HG02870 (cell line): ENCODE data around the gene LEF1.

Source experiments
- ATAC-seq: cut with Tn5 transposase; IDR thresholded peaks from one replicate; pipeline ENCODE4 v1.9.1; 2021; ENCODE audit warnings: mild to moderate bottlenecking, moderate library complexity; ENCODE audit not compliant: unreplicated experiment

The LEF1 gene

DNA sequence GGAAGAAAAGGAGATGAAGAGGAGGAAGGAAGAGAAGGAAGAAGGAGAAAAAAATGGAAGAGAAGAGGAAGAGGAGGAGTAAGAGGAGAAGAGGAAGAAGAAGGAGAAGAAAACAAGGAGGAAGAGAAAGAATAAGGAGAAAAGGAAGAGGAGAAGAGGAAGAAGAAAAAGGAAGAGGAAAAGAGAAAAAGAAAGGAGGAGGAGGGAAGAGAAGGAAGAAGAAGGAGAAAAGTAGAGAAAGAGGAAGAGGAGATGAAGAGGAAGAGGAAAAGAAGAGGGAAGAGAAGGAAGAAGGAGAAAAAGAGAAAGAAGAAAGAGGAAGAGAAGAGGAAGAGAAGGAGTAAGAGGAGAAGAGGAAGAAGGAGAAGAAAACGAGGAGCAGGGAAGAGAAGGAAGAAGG, 11.8 kb upstream of the LEF1 start:
- ATAC-seq: no peak

DNA sequence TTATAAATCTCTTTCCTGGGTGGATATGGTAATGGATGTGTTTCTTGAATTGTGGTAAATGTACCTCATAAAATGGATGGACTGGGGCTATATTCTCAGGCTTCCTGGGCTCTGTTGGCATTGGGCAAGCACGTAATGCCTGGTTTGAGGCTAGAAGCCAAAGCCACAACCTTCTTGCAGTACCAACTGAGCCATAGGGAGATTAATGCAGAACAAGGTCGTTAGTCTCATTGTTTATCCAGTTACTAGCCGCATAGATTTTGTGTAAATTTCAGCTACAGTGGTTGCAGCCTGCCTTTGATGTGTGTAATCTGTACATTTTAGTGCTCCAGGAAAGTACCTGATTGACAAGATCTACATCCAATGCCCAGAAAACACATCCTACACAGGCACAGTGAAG, 7.2 kb upstream of the LEF1 start:
- ATAC-seq: no peak

DNA sequence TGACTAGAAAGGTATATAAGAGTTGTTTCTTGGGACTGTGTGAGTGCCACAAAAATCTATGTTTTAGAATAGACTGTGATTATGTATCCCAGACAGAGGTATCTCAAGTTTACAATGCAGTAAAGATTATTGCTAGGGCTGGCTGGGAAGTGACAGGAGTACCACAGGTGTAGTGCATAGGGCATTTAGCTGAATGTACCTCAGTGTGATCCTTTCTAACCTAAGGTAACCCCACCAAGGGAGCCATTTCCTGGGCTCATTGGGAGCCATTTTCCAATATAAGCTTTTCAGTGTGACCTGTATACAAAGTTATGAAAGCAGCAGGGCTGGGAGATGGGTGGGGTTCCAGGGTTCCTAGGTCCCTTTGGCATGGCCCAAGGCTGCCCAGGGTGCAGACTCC, 6.1 kb upstream of the LEF1 start:
- ATAC-seq: no peak

DNA sequence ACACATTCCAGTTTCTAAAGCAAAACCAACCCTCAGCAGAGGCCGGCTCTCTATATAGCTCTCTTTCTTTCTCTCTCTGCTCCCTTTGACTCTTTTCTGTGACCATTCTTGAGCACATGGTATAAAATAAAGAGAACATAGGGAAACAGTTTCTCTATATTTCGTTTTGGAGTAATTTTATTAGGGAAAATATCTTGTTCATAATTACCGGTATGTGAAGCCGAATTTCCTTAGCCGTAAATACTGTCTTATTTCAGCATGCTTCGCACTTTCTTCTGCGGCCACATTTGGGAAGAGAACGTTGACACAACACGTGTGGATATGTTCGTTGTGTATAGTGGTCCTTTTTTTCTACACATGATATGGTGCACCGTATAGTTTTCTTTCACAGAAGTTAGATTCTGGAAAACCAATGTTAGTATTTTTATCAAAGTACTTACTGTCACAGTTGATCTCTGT, 4.9 kb upstream of the LEF1 start:
- ATAC-seq: no peak

DNA sequence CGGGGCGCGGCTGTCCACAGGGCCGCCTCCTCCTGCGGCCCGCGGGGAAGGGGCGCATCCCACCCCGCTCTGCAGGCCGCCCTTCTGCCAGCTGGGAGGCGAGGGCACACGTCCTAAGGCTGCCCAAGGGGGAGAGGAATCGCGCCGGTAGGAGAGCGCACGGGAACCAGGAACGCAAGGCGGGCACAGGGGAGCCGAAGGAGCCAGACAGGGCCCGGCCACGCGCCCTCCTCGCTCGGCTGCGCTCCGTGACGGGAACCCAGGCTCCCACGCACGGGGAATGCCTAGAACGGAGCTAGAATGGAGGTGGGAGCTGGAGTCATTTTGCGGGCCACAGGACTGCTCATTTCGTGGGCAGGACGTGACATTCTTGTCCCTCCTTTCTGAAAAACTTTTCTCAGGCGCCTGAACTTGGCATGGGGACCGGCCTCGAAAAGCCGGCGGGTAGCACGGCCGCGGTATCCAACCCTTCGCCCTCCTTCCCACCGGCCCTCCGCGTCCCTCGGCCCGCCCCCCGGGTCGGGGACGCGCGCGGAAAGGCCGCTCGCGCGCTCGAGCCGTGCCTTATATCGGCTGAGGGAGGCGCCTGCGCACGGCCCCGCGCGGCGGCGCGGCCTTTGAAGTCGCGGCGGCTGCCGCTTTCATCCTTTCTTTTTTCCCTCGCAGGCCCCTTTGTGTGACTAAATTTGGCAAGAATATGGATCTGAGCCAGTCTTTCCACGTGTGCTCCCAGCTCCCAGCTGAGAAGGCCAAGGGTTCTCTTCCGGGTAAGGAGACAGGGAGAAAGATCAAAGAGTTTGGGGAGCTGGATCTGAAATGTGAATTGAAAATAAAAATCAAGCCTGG, 4.2 kb upstream of the LEF1 start:
- peak; percentile 39 for ATAC-seq

DNA sequence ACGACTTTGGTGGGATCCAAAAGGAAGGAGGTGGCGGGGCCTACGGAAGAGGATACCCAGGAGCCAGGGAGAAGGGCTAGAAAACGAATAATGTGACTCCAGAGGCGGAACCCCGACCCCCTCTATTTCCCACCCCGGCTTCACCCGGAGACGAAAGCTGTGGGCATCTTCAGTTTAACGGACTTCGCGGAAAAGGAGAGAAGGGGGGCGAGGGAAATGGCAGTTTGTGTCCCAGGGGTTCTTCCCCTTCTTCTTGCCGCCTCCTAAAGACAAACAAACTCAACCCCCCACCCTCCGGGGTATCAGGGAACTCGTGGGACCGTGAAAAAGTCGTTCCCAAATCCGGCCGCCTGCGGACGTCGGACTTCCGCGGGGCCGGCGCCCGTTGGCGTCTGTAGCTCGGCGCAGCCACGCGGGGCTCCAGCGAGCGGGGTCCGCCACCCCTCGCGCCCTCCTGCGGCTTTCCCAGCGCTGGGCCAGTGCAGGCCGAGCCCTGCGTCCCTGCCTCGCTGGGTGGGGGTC, 3.6 kb upstream of the LEF1 start:
- peak; percentile 19 for ATAC-seq

DNA sequence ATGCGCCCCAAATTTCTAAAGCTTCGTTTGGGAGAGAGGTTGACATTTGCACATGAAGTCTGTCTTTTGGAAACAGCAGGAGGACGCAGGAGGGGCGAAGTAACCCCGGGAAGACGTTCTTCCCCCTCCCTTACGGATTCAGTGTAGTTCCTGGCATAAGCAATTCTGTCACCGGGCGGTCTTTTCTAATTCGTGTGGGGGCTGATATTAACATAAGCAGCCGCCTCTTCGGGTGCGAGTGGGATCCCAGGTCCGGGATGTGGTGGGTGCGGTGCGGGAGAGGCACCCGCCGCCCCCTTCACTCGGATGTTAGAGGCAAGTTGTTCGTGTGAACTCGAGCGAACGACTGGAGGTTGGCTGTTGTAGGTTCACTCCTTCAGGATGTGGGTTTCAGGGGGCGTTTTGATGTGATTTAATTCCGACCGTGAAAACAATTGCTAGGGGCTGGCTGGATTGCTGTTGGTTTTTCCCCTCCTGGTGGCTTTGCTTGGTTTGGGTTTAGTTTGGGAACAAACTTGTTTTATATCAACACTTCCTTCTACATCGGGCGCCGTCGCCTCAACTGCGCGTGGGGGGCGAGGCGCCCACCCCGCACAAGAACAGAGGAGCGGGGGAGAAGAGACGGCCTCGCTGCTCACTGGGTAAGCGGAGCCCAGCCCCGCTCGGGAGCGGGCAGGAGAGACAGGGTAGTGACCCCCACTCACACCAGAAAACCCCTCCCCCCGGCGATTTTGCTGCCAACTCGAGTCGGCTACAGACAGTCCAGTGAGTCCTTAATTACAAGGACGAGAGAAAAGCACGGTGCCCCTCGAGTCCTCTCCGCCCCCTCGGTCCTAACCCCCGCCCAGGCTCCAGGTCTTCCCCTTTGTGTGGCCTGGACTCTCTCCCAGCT, 2.9 kb upstream of the LEF1 start:
- ATAC-seq: no peak

DNA sequence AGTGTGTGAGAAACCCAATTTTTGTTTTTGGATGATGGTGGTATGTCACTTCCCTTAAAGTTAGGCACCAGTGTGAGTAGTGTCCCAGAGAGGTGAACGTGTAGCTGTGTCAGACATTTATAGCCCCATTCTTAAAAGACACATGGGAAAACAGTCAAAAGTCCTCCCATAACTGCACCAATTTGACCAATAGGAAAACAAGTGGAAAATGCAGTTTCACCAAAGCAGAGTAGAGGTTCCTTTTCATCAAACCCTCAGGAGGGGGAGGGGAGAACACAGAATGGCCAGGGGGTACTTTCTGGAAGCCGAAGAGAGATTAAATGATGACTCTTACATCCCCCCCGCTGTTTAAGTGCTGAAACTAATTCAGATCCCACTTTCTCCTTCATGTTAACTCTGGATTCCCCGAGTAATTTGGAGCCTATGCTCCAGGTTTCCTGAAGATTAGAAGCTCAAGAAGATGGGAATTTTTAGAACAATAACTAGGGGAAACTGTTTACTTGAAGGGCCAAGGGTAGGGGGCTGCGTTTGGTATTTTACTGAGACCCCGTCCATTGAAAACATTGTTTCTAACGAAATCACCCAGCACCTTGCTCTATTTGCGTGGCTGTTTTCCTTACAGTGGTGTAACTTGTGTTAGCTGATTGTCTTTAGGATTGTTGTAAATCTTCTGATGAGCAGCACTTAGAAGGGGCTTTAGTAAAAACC, 2.1 kb upstream of the LEF1 start:
- no peak for ATAC-seq

DNA sequence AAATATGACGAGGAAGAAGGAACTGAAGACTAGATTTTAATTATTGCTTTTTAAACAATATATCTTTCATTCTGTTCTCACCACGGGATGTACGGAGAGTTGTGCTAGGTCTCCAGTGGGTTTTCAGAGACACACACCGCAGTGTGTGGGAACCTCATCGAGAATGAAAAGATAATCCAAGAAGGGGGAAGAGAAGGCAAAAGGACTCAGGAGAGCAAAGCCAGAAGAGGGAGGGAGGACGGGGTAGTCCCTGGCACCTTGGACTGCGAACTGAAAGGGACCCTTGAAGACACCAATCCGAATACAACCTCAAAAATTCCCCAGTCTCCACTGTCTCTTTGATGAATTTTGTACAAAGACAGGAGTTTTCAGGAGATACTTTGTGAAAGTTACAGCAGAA, 932 bp upstream of the LEF1 start:
- ATAC-seq: no peak

DNA sequence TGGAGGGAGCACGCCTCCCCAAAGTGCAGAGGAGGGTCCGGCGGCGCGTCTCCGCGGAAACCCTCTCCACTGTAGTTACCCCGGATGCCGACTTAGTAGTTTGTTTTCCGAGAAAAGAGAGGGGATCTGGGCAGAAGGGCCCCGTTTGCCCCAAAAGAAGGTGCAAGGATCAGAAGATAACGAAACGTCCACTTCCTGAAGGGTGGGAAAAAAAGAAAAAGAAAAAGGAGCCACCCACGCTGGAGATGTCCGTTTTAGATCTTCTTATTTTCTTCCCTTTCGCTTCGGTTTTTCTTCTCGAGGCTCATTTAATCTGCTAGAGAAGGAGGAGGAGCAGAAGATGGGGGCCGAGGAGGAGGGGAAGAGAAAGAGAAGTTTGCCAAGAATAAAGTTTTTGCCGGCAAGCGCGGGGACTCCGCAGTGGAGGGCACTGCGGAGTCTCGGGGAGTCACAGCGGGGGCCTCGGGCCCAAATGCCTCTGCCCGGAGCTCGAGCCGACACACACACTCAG, 517 bp downstream of the LEF1 start:
- peak; percentile 8 for ATAC-seq

DNA sequence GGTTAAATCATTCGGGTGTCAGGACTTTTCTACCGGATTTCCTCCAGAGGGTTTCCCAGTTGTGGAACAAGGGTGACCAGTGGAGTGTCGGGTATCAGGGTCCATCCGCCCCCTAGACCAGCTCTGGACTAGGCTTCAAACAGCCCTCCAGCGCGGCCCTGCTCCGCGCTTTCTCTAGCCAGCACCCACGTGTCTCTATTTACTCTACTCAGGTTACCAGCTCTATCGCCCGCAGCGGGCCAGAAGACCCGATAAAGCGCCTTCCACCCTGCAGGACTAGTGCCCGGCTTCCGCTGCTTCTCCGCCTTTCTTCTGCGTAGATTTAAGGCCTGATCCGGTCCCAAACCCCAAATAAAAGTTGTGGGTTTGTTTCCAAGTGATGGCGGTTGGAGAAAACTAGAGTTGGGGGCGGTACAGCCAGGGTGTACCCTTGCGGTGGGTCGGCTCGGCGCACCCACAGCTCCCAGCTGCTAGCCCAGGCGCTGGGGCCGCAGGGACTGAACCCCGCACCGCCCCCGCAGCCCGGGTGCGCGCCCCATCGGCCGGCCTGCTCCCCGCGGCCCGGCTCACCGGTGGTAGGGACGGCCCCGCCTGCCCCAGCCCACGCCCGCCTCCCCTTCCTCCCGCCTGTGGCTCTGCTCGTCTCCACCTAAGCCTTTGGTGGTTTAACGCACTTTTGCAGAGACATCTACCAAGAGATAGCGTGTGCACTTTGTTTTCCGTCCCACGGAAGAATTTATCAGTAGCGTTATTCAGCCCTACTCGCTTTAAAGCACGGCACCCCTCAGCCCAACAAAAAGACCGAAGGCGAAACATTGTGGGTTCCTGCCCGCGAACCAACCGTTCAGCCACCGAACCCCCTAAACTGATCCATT, 2.1 kb downstream of the LEF1 start:
- peak; percentile 31 for ATAC-seq

DNA sequence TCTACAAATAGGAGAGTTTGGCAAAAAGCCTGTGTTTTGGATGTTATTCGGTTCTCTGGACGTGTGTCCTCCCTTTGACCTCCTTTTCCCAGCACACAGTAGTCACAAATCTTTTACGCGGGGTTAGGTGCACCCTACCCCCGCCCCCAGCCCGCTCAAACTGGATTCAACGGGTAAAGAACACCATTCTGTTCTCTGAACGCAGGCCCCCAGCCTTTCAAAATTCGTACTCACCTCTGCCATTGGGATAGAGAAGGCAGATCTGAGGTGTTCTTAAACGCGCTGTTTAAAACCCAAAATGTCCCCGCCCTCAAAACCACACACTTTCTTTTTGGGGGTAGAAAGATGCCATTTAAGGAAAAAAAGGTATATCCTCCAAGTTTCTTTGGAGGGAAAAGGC, 2.7 kb downstream of the LEF1 start:
- ATAC-seq: no peak

DNA sequence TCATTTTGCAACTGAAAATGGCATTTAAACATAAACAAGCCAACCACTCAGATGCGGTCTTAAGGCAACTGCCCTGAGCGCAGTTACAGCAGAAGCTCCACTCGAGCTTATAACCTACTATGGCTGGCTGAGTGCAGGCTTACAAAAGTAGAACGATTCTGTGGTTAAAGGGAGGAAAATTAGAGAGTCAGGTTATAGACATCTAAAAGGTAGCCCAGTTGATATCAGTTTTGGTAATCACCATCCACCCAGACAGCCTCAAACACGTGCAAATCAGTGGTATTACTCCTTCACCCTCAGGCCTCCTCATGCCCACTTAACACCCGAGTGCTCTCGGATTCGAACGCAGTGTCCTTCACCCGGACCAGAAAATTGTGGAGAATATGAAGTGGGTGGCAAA, 3.1 kb downstream of the LEF1 start:
- no peak for ATAC-seq

DNA sequence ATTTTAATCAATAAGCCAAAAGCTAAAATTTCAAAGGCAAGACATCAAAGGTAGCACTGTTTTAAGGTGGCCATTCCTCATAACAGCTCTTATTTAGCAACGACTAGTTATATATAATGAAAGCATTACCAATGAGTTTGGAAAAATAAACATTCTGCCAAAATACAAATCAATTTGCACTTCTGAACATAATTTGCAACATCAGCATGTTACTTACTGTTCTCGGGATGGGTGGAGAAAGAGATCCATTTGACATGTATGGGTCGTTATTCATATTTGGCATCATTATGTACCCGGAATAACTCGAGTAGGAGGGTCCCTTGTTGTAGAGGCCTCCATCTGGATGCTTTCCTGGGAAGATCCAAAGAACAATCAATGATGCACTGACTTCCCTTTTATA, 5.4 kb downstream of the LEF1 start:
- ATAC-seq: no peak

DNA sequence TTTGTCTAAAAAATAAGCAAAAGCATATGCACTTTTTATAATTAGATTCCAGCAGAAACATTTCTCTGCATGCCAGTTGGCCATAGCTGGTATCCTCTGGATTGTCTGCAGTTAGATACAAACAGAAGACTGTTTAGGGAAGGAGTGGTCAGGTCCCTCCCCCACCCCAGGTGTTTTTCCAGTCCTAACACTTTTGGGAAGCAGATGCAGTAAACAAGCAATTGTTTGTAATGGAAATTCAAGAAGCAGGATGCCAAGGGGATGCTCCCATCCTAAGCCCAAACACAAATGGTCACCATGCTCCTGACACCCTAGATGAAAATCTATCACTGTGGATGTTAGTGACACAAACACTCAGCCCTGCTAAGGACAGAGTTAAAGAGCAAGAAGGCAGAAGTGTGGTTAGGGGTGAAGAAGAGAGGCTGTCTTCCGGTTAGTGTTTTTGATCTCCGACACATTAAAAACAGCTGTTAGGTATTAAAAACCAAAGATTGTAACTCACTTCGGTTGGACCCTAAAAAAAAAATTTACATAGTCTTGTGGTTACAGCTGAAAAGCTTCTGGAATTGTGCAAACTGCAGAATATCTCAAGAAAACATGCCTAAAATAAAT, 7.9 kb downstream of the LEF1 start:
- no peak for ATAC-seq

DNA sequence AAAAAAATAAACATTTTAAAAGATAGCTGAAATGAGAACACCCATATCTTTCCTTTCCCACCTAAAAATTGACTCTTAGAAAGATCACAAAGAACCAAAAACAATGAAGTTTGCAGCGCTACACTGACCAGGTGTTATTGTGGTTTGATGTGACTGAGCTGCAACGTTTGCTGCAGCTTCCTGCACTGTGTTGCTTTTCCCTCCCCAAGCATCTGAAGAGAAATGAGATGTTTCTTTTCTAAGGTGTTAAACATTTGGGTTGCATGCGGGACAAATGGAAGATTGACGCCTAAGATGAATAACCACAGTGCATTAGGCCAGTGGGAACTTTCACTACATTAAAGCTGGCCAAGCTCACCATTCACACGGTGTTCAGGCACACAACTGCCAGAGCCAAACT, 8.9 kb downstream of the LEF1 start:
- ATAC-seq: no peak

DNA sequence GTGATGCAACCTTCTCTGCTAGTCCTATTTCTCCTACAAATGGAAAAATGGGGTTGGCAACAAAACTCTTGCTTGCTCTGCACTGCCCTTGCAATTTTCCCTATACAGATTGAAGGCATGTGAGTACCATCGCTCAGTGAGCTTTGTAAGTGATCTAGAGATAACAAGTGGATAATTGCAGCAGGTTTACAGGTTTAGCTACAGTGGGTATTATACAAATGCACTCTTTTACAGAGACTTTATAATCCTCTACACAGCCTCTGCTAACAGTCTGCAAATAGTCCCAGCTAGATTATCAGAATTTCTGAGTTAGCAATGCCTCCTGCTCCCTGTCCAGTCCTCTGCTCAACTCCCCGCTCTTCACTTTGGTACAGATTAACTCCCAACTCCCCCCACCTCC, 11.1 kb downstream of the LEF1 start:
- ATAC-seq: no peak

DNA sequence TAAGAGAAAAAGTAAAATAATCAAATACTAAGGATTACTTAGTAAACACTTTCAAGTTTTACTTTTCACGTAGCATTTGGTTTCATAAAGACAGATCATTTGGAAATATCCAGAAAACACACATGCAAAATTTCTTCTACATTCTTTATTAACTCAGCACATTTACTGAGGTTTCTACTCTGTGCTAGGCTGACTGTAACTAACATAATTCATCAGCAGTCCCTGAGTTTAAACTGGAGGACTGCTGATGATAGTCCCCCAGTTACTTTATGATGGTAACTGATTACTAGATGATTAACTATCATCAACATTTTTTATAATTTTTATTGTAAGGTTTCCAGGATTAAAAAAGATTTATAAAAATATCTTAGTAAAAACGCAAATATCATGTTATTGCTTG, 12.3 kb downstream of the LEF1 start:
- ATAC-seq: no peak

DNA sequence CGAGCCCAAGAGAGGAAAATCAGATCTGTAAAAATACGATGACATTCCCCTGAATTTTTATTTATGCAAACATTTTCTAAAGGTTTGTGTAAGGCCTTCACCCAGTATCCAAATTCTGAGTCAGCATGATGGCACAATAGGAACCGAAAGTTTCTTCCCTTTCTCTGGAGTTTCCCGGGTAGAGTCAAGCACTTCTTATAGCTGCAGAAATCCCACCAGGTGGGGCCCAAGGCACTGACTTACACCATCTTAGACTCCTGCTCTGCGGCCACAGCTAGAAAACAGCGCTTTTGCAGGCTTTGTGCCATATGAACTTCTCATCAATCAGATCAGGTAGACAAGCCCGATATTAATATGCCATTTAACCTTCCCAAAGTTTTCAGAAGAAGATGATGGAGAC, 13.4 kb downstream of the LEF1 start:
- no peak for ATAC-seq

DNA sequence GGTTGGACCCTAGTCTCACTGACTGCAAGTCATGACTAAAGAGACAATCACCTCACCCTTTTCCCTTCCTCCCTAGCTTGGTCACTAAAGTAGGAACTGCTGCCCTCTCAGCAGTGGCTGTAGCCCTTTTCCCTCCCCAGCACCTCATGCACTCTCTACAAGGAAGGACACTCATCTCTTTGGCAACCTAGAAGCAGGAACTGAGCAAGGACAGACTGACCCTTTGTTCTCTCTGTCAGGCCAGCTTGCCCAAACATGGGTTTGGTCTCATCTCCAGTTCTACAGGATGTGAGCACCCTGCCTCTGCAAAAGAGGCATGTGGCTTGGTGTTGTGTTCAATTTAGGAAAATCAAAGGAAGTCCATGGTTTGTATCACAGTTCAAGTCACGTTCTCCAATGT, 15.8 kb downstream of the LEF1 start:
- ATAC-seq: no peak
